RCC 7860 (cell line): Measurements from ENCODE around the gene MRFAP1L1.

Experiments
- DNase-seq: peaks from one replicate; pipeline ENCODE4 v3.0.0-alpha.2; 2015; ENCODE audit warnings: low spot score
- FAIRE-seq: peaks from 2 replicates; lab custom pipeline; 2012; peaks lifted over from hg19 to GRCh38; lab: Jason Lieb, UNC

MRFAP1L1 gene

GRCh38 chr4:6665320-6665654 is 44.4 kb downstream of the MRFAP1L1 start:
- no peak for FAIRE-seq
- DNase-seq = no peak

GRCh38 chr4:6663596-6664393 is 45.9 kb downstream of the MRFAP1L1 start:
- DNase-seq (no peak), FAIRE-seq (no peak)

GRCh38 chr4:6662591-6662990 is 47.1 kb downstream of the MRFAP1L1 start:
- DNase-seq (no peak), FAIRE-seq (no peak)

GRCh38 chr4:6660430-6660829 is 49.2 kb downstream of the MRFAP1L1 start:
- no peak for FAIRE-seq
- no peak for DNase-seq

GRCh38 chr4:6659897-6660296 is 49.8 kb downstream of the MRFAP1L1 start:
- DNase-seq = no peak
- no peak for FAIRE-seq

GRCh38 chr4:6658597-6659075 is 51.0 kb downstream of the MRFAP1L1 start:
- FAIRE-seq = no peak
- DNase-seq = no peak

- DNase-seq (no peak), FAIRE-seq (no peak)
Observed at GRCh38 chr4:6658209-6658595, 51.5 kb downstream of the MRFAP1L1 start.
